HCT116 (cell line): ENCODE results near the gene ZSCAN29.
A peak's percentile ranks its signal among the peaks of the same experiment; 100 is the strongest.

Experiments
- CBX3 ChIP-seq: IDR thresholded peaks from 2 replicates; pipeline ENCODE4 v1.6.1; 2012; ENCODE audit warnings: low read depth
- EZH2 ChIP-seq: fragments of 200-600 bp; sonication (generic); IDR thresholded peaks from 2 replicates; pipeline ENCODE4 v1.6.1; 2017; ENCODE audit warnings: antibody characterized with exemption, mixed run types
- EZH2phosphoT487 ChIP-seq: fragments of 200-600 bp; IDR thresholded peaks from 2 replicates; pipeline ENCODE4 v1.6.1; 2018; ENCODE audit warnings: antibody characterized with exemption, borderline replicate concordance
- JUND ChIP-seq: IDR thresholded peaks from 2 replicates; pipeline ENCODE4 v1.6.1; 2012
- POLR2A ChIP-seq: IDR thresholded peaks from 2 replicates; pipeline ENCODE4 v1.7.0; 2011; ENCODE audit warnings: borderline replicate concordance; ENCODE audit not compliant: insufficient read depth, insufficient read length; ENCODE audit errors: extremely low read depth
- POLR2AphosphoS5 ChIP-seq: IDR thresholded peaks from 2 replicates; pipeline ENCODE4 v1.6.1; 2011; ENCODE audit warnings: mild to moderate bottlenecking, low read depth, low read length, moderate library complexity
- TCF7L2 ChIP-seq: IDR thresholded peaks from 2 replicates; pipeline ENCODE4 v1.7.0; 2011; ENCODE audit warnings: borderline replicate concordance, inconsistent platforms; ENCODE audit not compliant: insufficient read depth, insufficient read length; ENCODE audit errors: extremely low read depth
- YY1 ChIP-seq: IDR thresholded peaks from 2 replicates; pipeline ENCODE4 v1.6.1; 2011; ENCODE audit warnings: low read length, low read depth, moderate library complexity, mild to moderate bottlenecking; ENCODE audit not compliant: insufficient replicate concordance; ENCODE audit errors: extremely low read depth
- ZNF274 ChIP-seq: fragments of 200-500 bp; sonication (Bioruptor generic); IDR thresholded peaks from 2 replicates; pipeline ENCODE4 v1.6.1; 2014; ENCODE audit warnings: mild to moderate bottlenecking, low read depth, low read length, inconsistent platforms
- TF ChIP-seq, protein P1 (sequence below), 3 experiments: fragments of 200-600 bp in 1 of 3; sonication (generic) in 1 of 3; IDR thresholded peaks in 2 of 3; conservative IDR thresholded peaks in 1 of 3; 2 replicates each; pipeline ENCODE4 v1.5.1; 2012 to 2017; ENCODE audit warnings: low read depth in 2 of 3, low read length in 2 of 3, antibody characterized with exemption in 1 of 3, borderline replicate concordance in 1 of 3, control low read depth in 1 of 3, mild to moderate bottlenecking in 1 of 3, mixed read lengths in 1 of 3, mixed run types in 1 of 3, moderate library complexity in 1 of 3; ENCODE audit not compliant: insufficient read depth in 1 of 3
- TF ChIP-seq, protein P2 (sequence below): IDR thresholded peaks from 2 replicates; pipeline ENCODE4 v1.6.1; 2012
- TF ChIP-seq, protein P3 (sequence below): IDR thresholded peaks from 2 replicates; pipeline ENCODE4 v1.6.1; 2012; ENCODE audit warnings: low read depth

DNA sequence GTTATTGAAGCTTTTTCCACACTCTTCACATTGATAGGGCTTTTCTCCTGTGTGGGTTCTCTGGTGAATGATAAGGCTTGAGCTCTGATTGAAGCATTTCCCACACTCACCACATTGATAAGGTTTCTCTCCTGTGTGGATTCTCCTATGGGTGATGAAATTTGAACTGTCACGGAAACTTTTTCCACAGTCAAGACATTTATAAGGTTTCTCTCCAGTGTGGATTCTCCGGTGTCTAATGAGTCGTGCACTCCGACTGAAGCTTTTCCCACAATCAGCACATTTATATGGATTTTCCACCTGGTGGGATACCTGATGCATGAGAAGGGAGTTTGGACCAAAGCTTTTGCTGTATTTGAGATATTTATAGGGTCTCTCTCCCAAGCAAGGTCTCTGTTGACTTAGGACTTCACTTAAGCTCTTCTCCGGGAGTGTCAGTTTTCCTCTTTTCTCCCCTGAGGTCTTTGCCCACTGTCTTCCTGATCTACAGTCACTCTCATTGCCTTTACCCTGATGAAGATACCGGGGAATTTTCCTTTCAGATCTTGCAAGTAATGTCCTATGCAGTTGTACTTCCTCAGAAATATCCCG is 9.4 kb downstream of the ZSCAN29 start:
- TF ChIP-seq EZH2, result no peak
- TF ChIP-seq, protein P1, sequence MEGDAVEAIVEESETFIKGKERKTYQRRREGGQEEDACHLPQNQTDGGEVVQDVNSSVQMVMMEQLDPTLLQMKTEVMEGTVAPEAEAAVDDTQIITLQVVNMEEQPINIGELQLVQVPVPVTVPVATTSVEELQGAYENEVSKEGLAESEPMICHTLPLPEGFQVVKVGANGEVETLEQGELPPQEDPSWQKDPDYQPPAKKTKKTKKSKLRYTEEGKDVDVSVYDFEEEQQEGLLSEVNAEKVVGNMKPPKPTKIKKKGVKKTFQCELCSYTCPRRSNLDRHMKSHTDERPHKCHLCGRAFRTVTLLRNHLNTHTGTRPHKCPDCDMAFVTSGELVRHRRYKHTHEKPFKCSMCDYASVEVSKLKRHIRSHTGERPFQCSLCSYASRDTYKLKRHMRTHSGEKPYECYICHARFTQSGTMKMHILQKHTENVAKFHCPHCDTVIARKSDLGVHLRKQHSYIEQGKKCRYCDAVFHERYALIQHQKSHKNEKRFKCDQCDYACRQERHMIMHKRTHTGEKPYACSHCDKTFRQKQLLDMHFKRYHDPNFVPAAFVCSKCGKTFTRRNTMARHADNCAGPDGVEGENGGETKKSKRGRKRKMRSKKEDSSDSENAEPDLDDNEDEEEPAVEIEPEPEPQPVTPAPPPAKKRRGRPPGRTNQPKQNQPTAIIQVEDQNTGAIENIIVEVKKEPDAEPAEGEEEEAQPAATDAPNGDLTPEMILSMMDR (IDR thresholded peaks at IDR 0.05 in 2 of 3, conservative IDR thresholded peaks at IDR 0.05 in 1 of 3; ENCODE audit: borderline replicate concordance in 1 of 3, insufficient read depth in 1 of 3, low read depth in 2 of 3, low read length in 2 of 3), result no peak
- TF ChIP-seq YY1, result no peak
- TF ChIP-seq ZNF274, result no peak
- TF ChIP-seq JUND, result no peak
- TF ChIP-seq, protein P2, sequence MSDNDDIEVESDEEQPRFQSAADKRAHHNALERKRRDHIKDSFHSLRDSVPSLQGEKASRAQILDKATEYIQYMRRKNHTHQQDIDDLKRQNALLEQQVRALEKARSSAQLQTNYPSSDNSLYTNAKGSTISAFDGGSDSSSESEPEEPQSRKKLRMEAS, result no peak
- TF ChIP-seq, protein P3, sequence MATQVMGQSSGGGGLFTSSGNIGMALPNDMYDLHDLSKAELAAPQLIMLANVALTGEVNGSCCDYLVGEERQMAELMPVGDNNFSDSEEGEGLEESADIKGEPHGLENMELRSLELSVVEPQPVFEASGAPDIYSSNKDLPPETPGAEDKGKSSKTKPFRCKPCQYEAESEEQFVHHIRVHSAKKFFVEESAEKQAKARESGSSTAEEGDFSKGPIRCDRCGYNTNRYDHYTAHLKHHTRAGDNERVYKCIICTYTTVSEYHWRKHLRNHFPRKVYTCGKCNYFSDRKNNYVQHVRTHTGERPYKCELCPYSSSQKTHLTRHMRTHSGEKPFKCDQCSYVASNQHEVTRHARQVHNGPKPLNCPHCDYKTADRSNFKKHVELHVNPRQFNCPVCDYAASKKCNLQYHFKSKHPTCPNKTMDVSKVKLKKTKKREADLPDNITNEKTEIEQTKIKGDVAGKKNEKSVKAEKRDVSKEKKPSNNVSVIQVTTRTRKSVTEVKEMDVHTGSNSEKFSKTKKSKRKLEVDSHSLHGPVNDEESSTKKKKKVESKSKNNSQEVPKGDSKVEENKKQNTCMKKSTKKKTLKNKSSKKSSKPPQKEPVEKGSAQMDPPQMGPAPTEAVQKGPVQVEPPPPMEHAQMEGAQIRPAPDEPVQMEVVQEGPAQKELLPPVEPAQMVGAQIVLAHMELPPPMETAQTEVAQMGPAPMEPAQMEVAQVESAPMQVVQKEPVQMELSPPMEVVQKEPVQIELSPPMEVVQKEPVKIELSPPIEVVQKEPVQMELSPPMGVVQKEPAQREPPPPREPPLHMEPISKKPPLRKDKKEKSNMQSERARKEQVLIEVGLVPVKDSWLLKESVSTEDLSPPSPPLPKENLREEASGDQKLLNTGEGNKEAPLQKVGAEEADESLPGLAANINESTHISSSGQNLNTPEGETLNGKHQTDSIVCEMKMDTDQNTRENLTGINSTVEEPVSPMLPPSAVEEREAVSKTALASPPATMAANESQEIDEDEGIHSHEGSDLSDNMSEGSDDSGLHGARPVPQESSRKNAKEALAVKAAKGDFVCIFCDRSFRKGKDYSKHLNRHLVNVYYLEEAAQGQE, result no peak
- TF ChIP-seq TCF7L2, result no peak
- TF ChIP-seq POLR2A, result no peak
- TF ChIP-seq CBX3, result 0 out of 2 replicates have a peak, but pooled peaks have one; percentile 50
- TF ChIP-seq POLR2AphosphoS5, result no peak
- no peak for TF ChIP-seq EZH2phosphoT487
